Measurements from ENCODE around the gene SMAD1. TPM values are rescaled to one million over a fixed set of nuclear protein-coding genes. Genes with fewer than 3 reads are reported as not detected.

SMAD1 gene
- total RNA-seq, 1 donor from 2014 or later = 4.7 TPM

GRCh38 chr4:145487631-145488030 is 6.0 kb downstream of the SMAD1 start:
- intact Hi-C loops (cut with micrococcal nuclease) = loop anchor here (10.0 kb wide), 3 partner anchors 273 to 353 kb away; no protein-coding TSS in a partner anchor

- intact Hi-C loops (cut with micrococcal nuclease) = loop anchor here (10.0 kb wide), 3 partner anchors 274 to 354 kb away; no protein-coding TSS in a partner anchor
Observed at GRCh38 chr4:145488310-145488709, 6.7 kb downstream of the SMAD1 start.

DNA sequence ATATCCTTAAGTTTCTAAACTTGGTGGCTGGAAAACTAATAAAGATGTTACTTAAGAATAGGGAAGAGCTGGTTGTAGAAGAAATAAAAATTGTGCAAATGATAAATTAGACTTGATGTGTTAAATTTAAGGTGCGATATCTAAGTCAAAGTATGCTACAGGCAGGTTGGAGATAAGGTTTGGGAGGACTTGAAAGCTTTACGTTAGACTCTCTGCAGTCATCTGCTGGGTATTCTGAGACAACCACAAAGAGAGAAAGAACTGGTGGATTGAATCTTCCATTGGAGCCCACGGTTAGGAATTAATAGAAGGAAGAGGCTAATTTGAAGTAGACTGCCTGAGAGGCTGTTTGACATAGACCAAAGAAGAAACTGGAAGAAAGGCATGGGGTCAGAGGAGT is 7.9 kb downstream of the SMAD1 start:
- intact Hi-C loops (cut with micrococcal nuclease) = loop anchor here (10.0 kb wide), 3 partner anchors 275 to 355 kb away; no protein-coding TSS in a partner anchor

DNA sequence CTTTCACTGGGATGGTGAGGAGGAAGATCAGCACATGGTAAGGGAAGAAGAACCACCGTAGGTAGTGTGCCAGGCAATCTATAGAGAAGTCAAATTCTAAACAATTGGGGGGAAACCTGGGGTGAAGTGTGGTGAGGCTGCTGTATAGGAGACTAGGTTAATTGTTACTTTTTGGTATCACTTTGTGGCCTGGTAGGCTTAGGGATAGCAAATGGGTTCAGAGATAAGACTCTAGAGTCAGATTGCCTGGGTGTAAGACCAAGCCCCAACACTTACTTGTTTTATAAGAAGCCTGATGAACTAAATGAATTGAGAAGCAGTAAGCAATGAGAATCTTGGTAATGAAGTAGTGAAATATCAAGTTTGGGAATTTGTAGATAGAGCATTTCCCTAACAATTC is 8.7 kb downstream of the SMAD1 start:
- intact Hi-C loops (cut with micrococcal nuclease) = no loop called here

- intact Hi-C loops (cut with micrococcal nuclease) = no loop called here
Observed at GRCh38 chr4:145490796-145491195, 9.1 kb downstream of the SMAD1 start.

DNA sequence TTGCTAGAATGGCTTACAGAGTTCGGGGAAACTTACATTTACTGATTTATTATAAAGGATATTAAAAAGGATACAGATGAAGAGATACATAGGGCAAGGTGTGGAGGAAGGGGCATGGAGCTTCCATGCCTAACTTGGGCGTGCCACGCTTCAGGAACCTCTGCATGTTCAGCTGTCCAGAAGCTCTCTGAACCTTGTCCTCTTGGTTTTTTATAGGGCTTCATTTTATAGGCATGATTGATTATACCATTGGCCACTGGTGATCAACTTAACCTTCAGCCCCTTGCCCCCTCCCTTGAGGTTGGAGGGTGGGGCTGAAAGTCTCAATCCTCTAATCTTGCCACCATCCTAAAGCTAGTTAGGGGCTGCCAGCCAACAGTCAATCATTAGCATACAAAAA is 10.7 kb downstream of the SMAD1 start:
- intact Hi-C loops (cut with micrococcal nuclease) = no loop called here

DNA sequence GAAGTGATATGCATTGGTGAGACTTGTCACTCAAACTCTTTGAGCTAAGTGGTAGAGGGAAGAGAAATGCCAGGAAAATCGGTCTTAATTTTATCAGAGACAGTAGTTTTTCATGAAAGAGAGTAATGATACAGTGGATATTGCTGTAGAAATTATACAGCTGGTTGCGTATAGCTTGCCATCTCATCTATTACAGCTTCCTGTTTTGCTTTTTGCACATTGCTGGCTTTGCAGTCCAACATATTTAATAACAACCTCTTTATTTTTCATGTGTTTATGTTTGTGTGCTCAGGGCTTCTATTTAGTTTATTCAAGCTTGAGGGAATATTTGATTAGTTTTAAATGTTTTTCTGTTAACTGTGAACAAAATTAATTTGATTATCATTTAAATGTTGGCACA is 11.5 kb downstream of the SMAD1 start:
- intact Hi-C loops (cut with micrococcal nuclease) = no loop called here

DNA sequence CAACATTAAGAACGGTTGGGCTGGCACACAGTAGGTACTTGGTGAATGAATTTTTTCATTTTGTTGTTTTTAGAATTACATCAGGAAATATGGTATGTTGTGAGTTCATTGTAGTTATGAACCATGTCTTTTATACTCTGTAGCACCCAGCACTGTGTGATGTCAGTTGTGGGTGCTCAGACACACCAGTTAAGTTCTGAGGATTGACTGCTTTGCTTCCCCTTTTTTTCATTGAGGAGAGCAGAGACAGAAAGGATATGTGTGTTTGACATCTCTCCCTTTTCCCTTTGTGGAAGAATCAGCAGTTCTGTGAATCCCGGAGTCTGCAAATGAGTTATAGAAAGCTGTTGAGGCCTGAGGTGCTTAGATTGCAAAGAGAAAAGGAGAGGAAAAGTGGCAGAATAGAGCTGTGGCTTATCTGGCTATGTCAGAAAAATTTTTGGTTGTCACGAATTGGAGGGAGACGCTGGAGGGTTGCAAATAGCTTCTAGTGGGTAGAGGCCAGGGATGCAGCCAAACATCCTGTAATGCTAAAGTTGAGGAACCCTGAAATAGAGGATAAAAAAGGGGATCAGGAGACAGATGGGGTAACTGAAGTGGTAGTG is 13.1 kb downstream of the SMAD1 start:
- intact Hi-C loops (cut with micrococcal nuclease) = no loop called here

DNA sequence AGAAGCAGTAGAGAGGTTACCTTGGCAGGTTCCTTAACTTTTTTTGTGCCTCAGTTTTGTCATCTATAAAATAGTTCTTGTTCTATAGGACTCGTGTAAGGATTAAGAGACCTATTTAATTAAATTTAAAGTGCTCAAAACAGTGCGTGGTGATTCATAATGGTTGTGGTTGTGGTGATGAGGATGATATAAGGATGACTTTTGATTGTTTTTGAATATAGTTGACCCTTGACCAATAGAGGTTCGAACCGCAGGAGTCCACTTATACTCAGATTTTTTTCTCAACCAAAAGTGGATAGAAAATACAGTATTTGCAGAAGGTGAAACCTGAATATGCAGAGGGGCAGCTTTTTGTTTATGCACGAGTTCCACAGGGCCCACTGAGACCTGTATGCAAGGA is 14.6 kb downstream of the SMAD1 start:
- intact Hi-C loops (cut with micrococcal nuclease) = no loop called here

DNA sequence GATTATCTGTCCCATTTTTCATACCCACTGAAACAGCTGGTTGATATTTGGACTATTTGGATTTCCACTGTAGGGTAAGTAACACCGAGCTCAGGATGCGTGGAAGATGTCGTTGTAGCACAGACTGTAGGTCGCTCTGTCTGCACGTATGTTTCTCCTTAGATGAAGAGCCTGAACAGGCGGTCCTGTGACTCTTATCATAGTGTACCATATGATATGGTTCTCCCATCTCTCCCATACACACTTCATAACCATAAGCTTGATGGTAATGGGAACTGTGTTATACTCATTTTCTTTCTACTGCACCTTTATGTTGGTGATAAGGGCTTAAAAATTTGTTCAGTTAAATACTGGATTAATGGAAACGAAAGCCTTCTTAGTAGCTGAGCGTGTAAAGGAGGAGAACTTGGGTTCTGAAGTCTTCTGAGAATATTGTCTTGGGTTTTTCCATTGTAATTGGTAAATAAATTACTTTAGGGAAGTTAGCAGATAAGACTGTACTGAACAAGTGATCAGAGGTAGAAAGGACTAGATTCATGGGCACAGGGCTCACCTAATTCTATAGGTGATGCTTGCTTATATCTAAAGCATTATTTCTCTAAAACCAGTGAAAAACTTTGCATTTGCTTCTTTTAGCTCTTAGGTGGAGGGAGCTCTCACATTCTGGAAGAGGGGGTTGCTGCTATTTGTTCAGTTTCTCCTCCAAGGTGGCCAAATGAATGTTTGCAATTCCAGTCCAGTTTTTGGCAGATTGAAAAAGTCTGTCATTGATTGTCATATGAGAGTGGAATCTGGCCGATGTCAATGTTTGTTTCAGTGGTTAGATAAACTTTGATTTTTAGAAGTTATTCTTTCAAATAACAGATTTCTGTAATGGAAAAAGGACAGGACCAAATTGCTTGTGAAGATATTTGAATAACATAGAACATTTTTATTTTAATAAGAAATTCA is 15.8 kb downstream of the SMAD1 start:
- intact Hi-C loops (cut with micrococcal nuclease) = no loop called here

DNA sequence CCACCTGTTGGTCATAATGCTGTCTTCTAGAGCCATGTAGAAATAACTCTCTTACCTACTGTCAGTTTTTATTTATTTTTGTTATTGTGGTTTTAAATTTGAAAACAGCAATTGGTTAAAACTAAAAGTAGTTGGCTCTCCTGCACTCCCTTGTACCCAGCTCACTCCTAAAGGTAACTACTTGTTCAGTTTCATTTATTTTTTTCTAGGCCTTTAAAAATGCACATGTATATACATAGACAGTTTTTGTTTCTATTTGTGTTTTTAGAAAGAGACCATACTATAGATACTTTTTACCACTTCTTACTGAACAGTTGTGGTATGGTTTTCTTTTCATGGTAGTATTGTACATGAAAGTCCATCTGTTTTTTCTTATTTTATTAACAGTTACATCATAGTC is 16.8 kb downstream of the SMAD1 start:
- intact Hi-C loops (cut with micrococcal nuclease) = no loop called here

DNA sequence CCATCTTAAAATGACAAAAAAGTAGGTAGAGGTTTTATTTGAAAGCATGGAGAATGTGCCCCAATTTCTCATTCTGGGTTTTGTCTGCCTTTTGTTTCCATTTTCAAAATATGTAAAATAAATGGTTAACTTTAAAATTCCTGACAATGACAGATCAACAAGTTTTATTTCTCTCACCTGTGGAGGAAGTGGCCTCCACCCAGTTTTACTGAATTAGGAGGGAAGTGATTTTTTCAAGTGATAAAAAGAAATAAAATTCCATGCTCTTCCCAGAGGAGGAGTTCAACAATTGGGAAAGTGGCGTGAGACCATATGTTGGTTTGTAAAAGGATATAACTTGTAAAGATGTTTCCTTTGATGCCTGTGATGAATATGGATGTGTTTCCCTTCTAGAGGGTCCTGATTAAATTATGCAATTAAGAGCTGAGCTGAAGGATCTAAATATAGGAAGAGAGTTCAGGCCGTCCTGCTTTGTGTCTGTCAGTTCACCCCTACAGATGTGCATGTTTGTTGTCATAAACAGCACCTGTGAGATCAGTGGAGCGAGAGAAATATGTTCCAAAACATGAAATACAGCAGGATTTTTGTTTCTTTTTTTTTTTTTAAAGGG is 19.5 kb downstream of the SMAD1 start:
- intact Hi-C loops (cut with micrococcal nuclease) = no loop called here

GRCh38 chr4:145502809-145503208 is 21.2 kb downstream of the SMAD1 start:
- intact Hi-C loops (cut with micrococcal nuclease) = no loop called here

DNA sequence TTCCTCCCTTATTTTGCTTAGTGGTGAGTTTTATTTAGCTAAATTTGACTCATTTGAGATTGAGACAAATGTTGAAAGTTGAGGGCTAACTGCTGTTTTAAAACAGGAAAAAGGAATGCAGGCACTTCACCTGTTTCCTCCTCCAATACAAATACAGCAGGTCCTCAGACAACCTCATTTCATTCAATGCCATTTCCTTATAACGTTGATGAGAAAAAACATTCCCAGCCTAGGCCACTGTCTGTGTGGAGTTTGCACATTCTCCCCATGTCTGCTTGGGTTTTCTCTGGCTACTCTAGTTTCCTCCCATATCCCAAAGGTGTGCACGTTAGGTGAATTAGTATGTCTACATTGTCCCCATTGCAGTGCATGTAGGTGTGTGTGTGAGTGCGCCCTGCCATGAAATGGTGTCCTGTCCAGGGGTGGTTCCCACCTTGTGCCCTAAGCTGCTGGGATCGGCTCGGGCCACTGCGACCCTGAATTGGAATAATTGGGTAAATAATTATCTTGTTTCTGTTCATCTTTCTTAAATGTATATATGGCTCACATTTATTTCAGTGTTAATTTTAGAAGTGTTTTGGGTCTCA is 21.9 kb downstream of the SMAD1 start:
- intact Hi-C loops (cut with micrococcal nuclease) = no loop called here

DNA sequence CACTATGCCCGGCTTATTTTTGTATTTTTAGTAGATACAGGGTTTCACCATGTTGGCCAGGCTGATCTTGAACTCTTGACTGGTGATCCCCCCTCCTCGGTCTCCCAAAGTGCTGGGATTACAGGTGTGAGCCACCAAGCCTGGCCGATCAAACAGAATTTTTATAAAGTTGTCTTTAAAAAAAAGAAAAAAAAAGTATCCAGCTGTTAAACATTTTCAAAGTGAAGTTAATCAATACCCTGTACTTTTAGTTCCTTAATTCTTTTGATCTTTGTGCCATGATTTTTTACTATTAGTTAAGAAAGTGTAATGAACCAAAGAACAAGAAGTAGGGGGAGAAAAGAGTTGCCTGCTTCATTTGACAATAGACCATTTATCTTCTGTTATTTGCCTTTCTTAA is 24.3 kb downstream of the SMAD1 start:
- intact Hi-C loops (cut with micrococcal nuclease) = no loop called here

DNA sequence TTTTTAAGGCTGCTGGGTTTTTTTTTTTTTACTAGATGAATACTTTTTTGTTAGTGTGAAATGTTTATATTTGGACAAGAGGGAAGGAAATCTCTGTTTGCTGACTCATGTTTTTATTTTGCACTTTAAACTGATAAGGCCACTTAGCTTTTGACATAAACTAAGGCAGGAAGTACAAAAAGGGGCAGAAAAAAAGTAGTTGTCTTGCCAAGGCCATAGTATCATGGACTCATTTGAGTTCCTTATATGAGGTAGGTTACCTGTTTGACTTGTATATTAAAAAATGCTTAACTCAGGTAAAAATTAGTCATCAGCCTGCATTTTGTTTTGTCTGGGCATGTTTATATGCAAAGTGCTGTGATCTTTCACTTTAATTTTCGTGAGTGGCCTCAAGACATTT is 26.0 kb downstream of the SMAD1 start:
- intact Hi-C loops (cut with micrococcal nuclease) = no loop called here

- intact Hi-C loops (cut with micrococcal nuclease) = no loop called here
Observed at GRCh38 chr4:145511913-145512522, 30.4 kb downstream of the SMAD1 start.

GRCh38 chr4:145513020-145513621 is 31.5 kb downstream of the SMAD1 start:
- intact Hi-C loops (cut with micrococcal nuclease) = no loop called here

GRCh38 chr4:145520172-145520571 is 38.5 kb downstream of the SMAD1 start:
- intact Hi-C loops (cut with micrococcal nuclease) = no loop called here

- intact Hi-C loops (cut with micrococcal nuclease) = no loop called here
Observed at GRCh38 chr4:145521282-145521681, 39.6 kb downstream of the SMAD1 start.

DNA sequence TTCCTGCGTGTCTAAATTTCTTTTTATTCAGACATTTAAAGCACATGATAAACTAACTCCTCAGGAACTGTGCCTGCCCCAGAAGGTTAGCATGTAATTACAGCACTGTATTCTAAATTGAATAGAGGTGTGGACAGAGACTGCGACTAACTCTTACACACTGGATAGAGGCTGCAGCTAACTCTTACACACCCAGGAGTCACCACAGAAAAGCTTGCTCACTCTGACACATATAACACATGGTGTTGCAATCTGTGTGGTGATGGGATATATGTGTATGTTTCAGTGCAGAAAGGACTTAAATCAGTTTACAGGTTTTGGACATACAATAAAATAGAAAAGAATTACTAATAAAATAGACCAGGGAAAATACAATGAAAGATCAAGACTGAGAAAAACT is 41.5 kb downstream of the SMAD1 start:
- intact Hi-C loops (cut with micrococcal nuclease) = no loop called here
